Breast epithelium (tissue), 3 donors: Measurements from ENCODE around the gene MEPCE.

ENCODE experiments used
- CTCF ChIP-seq, 3 donors: fragments of 450-650 bp; IDR thresholded peaks; one replicate each; pipeline ENCODE4 v1.5.1; 2016 to 2017; ENCODE audit warnings: antibody characterized with exemption in 3 of 3, mild to moderate bottlenecking in 3 of 3, moderate library complexity in 3 of 3
- POLR2A ChIP-seq: fragments of 450-650 bp; IDR thresholded peaks from one replicate; pipeline ENCODE4 v1.6.1; 2016; ENCODE audit warnings: antibody characterized with exemption, mild to moderate bottlenecking, moderate library complexity

- TF ChIP-seq CTCF (IDR thresholded peaks at IDR 0.05) (no peak), POLR2A (no peak)
These were observed 13.6 kb downstream of the MEPCE start for GRCh38 chr7:100443096-100443840.
